ENCODE measurements around the gene GARNL3. TPM values are rescaled to one million over a fixed set of nuclear protein-coding genes. Genes with fewer than 3 reads are reported as not detected.

GARNL3 gene
- total RNA-seq, 2 experiments from 2014 or later = 16.1 to 17.2 TPM

- TF ChIP-seq CTCF (conservative IDR thresholded peaks at IDR 0.05; ENCODE audit: low read length) = no peak
- no peak for TF ChIP-seq EZH2phosphoT487 (IDR thresholded peaks at IDR 0.05; ENCODE audit: borderline replicate concordance, low read depth, low read length)
- no peak for DNase-seq (ENCODE audit: low spot score)
- CTCF ChIA-PET (ENCODE audit: unreplicated experiment) = no interaction called here
- Histone ChIP-seq H3K4me2 (ENCODE audit: low read length) (peak overlapping the region; percentile 85), H3K27ac (ENCODE audit: low read depth, low read length, poor library complexity, severe bottlenecking) (no peak overlapping the region), H3K79me2 (ENCODE audit: insufficient read depth, low read depth, low read length) (no peaks in the 10 kb centered on the region), H4K20me1 (ENCODE audit: insufficient read depth, low read length) (no peaks in the 10 kb centered on the region), H3K4me1 (ENCODE audit: insufficient read depth, low read length, poor library complexity, severe bottlenecking) (peaks cover 12% of the 10 kb centered on the region), H3K36me3 (ENCODE audit: insufficient read depth, low read length) (no peaks in the 10 kb centered on the region), H3K4me3 (ENCODE audit: low read depth, low read length, poor library complexity, severe bottlenecking) (peak overlapping the region; percentile 69), H2AFZ (ENCODE audit: low read length) (peak overlapping the region; percentile 76; the same call in 1 of the 2 replicates), H3K9me2 (ENCODE audit: insufficient read depth, low read length) (no peaks in the 10 kb centered on the region), H3K9me3 (ENCODE audit: low read length) (no peaks in the 10 kb centered on the region)
- no TSS peak for BruUV-seq (replicated peaks)
- POLR2A ChIA-PET = no interaction called here
- intact Hi-C loops (cut with micrococcal nuclease; ENCODE audit: unreplicated experiment) = loop anchor here (2.0 to 10.0 kb wide), 3 partner anchors 121 to 453 kb away; no protein-coding TSS in a partner anchor
These were observed 131.1 kb downstream of the GARNL3 start for GRCh38 chr9:127395497-127396252.

GRCh38 chr9:127396253-127396807 lies 131.8 kb downstream of the GARNL3 start:
- Histone ChIP-seq H3K4me3 (ENCODE audit: low read depth, low read length, poor library complexity, severe bottlenecking) (peak overlapping the region; percentile 69), H4K20me1 (ENCODE audit: insufficient read depth, low read length) (no peaks in the 10 kb centered on the region), H3K36me3 (ENCODE audit: insufficient read depth, low read length) (no peaks in the 10 kb centered on the region), H3K9me3 (ENCODE audit: low read length) (no peaks in the 10 kb centered on the region), H3K27ac (ENCODE audit: low read depth, low read length, poor library complexity, severe bottlenecking) (no peak overlapping the region), H2AFZ (ENCODE audit: low read length) (peak overlapping the region; percentile 76), H3K79me2 (ENCODE audit: insufficient read depth, low read depth, low read length) (no peaks in the 10 kb centered on the region), H3K9me2 (ENCODE audit: insufficient read depth, low read length) (no peaks in the 10 kb centered on the region), H3K4me1 (ENCODE audit: insufficient read depth, low read length, poor library complexity, severe bottlenecking) (peaks cover 12% of the 10 kb centered on the region), H3K4me2 (ENCODE audit: low read length) (peak overlapping the region; percentile 85)
- POLR2A ChIA-PET = interaction anchor here (0.5 to 1.5 kb wide), 9 partner anchors 11 to 177 kb away, joined by 3 to 9 read pairs (median 3); partner anchors contain the start of genes LRSAM1 and RPL12
- CTCF ChIA-PET (ENCODE audit: unreplicated experiment) = interaction anchor here (0.7 to 1.0 kb wide), 4 partner anchors 19 to 195 kb away, joined by 3 to 4 read pairs (median 3); no protein-coding TSS in a partner anchor
- BruUV-seq (replicated peaks) = no TSS peak
- TF ChIP-seq CTCF (conservative IDR thresholded peaks at IDR 0.05; ENCODE audit: low read length) = no peak
- TF ChIP-seq EZH2phosphoT487 (IDR thresholded peaks at IDR 0.05; ENCODE audit: borderline replicate concordance, low read depth, low read length) = no peak
- intact Hi-C loops (cut with micrococcal nuclease; ENCODE audit: unreplicated experiment) = loop anchor here (2.0 to 10.0 kb wide), 3 partner anchors 122 to 454 kb away; no protein-coding TSS in a partner anchor
- no peak for DNase-seq (ENCODE audit: low spot score)

Measured in OCI-LY7 (cell line).